ENCODE measurements around the gene OASL. TPM values are rescaled to one million over a fixed set of nuclear protein-coding genes. Genes with fewer than 3 reads are reported as not detected.
A peak's percentile ranks its signal among the peaks of the same experiment; 100 is the strongest.

OASL gene
- total RNA-seq, 6 donors from 2014 or later = 5.2 to 24.2 (median 17.2) TPM

- 67 to 78% methylated on average over 2 of the region's 2 CpGs for WGBS, 2 donors
- H3K27ac ChIP-seq = no peak overlapping the region
- H3K4me1 ChIP-seq = no peaks in the 10 kb centered on the region
- H3K27me3 ChIP-seq = no peaks in the 10 kb centered on the region
- H3K36me3 ChIP-seq = no peaks in the 10 kb centered on the region
- no peak overlapping the region for H3K4me3 ChIP-seq
- ATAC-seq (ENCODE audit: low FRiP score in 2 of 2) (no peak), DNase-seq (no peak)
- H3K9me3 ChIP-seq = no peaks in the 10 kb centered on the region
- TF ChIP-seq POLR2AphosphoS5 (IDR thresholded peaks at IDR 0.05) = no peak
- no peak for TF ChIP-seq CTCF (IDR thresholded peaks at IDR 0.05)
- no peak for TF ChIP-seq EP300 (IDR thresholded peaks at IDR 0.05)
- no peak for TF ChIP-seq POLR2A (IDR thresholded peaks at IDR 0.05)
These were observed 48.5 kb downstream of the OASL start for GRCh38 chr12:120990487-120991055.

- no peak for TF ChIP-seq CTCF (IDR thresholded peaks at IDR 0.05)
- TF ChIP-seq POLR2AphosphoS5 (IDR thresholded peaks at IDR 0.05) = no peak
- TF ChIP-seq EP300 (IDR thresholded peaks at IDR 0.05) = no peak
- Histone ChIP-seq H3K27ac (no peak overlapping the region), H3K27me3 (no peaks in the 10 kb centered on the region), H3K9me3 (no peaks in the 10 kb centered on the region), H3K4me3 (no peak overlapping the region), H3K4me1 (no peaks in the 10 kb centered on the region), H3K36me3 (no peaks in the 10 kb centered on the region)
- ATAC-seq (ENCODE audit: low FRiP score in 2 of 2) (no peak), DNase-seq (no peak)
- WGBS, 2 donors = 73 to 95% methylated on average over 3 of the region's 3 CpGs
These were observed 49.4 kb downstream of the OASL start for GRCh38 chr12:120989687-120990086.

- TF ChIP-seq EP300 (IDR thresholded peaks at IDR 0.05) = no peak
- TF ChIP-seq POLR2AphosphoS5 (IDR thresholded peaks at IDR 0.05) = no peak
- TF ChIP-seq CTCF (IDR thresholded peaks at IDR 0.05) = no peak
- TF ChIP-seq POLR2A (IDR thresholded peaks at IDR 0.05) = no peak
- ATAC-seq (ENCODE audit: low FRiP score in 2 of 2) (peak in 1 of 2 donors; percentile 31), DNase-seq (peak in 1 of 2 donors; percentile 31)
- H3K27ac ChIP-seq = no peak overlapping the region
- H3K36me3 ChIP-seq = no peaks in the 10 kb centered on the region
- H3K4me3 ChIP-seq = no peak overlapping the region
- WGBS, 2 donors = 89 to 91% methylated on average over 17 of the region's 17 CpGs
- H3K27me3 ChIP-seq = no peaks in the 10 kb centered on the region
- H3K4me1 ChIP-seq = no peaks in the 10 kb centered on the region
- H3K9me3 ChIP-seq = no peaks in the 10 kb centered on the region
These were observed 50.4 kb downstream of the OASL start for GRCh38 chr12:120988658-120989057.

- no peak for TF ChIP-seq POLR2AphosphoS5 (IDR thresholded peaks at IDR 0.05)
- TF ChIP-seq EP300 (IDR thresholded peaks at IDR 0.05) = no peak
- TF ChIP-seq POLR2A (IDR thresholded peaks at IDR 0.05) = no peak
- no peak for TF ChIP-seq CTCF (IDR thresholded peaks at IDR 0.05)
- Histone ChIP-seq H3K27ac (no peak overlapping the region), H3K4me1 (no peaks in the 10 kb centered on the region), H3K36me3 (no peaks in the 10 kb centered on the region), H3K27me3 (no peaks in the 10 kb centered on the region), H3K9me3 (no peaks in the 10 kb centered on the region), H3K4me3 (no peak overlapping the region)
- 92 to 95% methylated on average over 4 of the region's 4 CpGs for WGBS, 2 donors
- ATAC-seq (ENCODE audit: low FRiP score in 2 of 2) (no peak), DNase-seq (no peak)
These were observed 50.8 kb downstream of the OASL start for GRCh38 chr12:120988234-120988633.

GRCh38 chr12:120984351-120984898 lies 54.6 kb downstream of the OASL start:
- no peaks in the 10 kb centered on the region for H3K4me1 ChIP-seq
- H3K9me3 ChIP-seq = no peaks in the 10 kb centered on the region
- 80 to 90% methylated on average over 3 of the region's 3 CpGs for WGBS, 2 donors
- no peak overlapping the region for H3K4me3 ChIP-seq
- ATAC-seq (ENCODE audit: low FRiP score in 2 of 2) = no peak
- TF ChIP-seq POLR2A (IDR thresholded peaks at IDR 0.05) (no peak), EP300 (IDR thresholded peaks at IDR 0.05) (no peak), CTCF (IDR thresholded peaks at IDR 0.05) (no peak), POLR2AphosphoS5 (IDR thresholded peaks at IDR 0.05) (no peak)
- no peak for DNase-seq
- no peak overlapping the region for H3K27ac ChIP-seq
- no peaks in the 10 kb centered on the region for H3K36me3 ChIP-seq
- H3K27me3 ChIP-seq = no peaks in the 10 kb centered on the region

Measured in upper lobe of left lung (tissue), 6 donors.